Hematopoietic multipotent progenitor cell (in vitro differentiated cells): ENCODE measurements around the gene PGD. TPM values are rescaled to one million over a fixed set of nuclear protein-coding genes. Genes with fewer than 3 reads are reported as not detected.
"Not testable (repeated sequence)": the region's sequence is repeated elsewhere in the genome, so short reads cannot be mapped to it uniquely, and the experiment has no call there.

ENCODE experiments used
- DNase-seq, 3 donors: peaks; one replicate each; pipeline ENCODE4 v3.0.0-alpha.2; 2011 to 2015; ENCODE audit warnings: low read depth in 2 of 3, low spot score in 2 of 3
- total RNA-seq: library from RNA; depleted of rRNA; stranded (reverse); fragments of >200 nt; gene quantifications from one replicate; pipeline ENCODE4 v1.2.3, GENCODE V29; 2012

Gene PGD
- total RNA-seq, 1 donor = 148 TPM

GRCh38 chr1:10398278-10398733 lies 558 bp upstream of the PGD start:
- DNase-seq = no peak

DNA sequence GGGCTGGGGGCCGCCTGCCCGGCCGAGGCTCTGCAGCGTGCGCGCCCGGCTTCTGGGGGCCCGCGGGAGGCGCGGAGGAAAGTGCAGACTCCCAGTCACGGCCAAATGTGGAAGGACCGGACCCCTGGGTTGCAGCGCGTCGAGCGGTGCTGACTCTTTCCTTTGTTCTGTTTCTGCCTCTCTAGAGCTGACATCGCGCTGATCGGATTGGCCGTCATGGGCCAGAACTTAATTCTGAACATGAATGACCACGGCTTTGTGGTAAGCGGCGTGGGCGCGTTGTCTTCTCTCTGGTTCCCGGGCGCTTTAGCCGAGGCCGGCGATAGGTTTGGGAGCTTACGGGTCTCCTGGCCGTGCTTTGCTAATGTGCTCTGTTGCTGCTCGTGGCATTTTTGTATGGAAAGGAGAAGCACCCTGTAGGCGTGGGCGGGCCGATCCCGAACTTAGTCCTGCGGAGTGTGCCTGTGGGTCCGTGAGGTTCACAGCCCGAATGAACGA lies 629 bp downstream of the PGD start:
- DNase-seq = no peak

GRCh38 chr1:10400013-10400412 lies 1.1 kb downstream of the PGD start:
- DNase-seq = no peak

DNA sequence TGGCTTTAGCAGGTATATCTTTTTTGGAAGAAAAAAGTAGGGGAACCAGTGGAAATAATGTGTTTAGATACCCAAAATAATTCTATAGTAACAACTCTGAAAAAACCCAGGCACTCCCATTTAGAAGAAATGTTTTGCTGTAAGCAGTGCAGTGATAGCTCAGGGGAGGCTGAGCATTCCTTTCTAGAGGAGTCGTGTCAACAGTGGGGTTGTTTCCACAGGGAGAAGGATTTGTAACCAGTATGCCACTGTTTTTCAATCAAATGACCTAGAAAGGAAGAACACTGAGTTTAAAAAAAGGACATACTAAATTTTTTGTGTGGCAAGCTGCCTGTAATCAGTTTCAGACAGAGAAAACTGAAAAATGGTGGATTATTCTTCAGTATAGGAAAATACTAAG lies 2.4 kb downstream of the PGD start:
- DNase-seq = no peak

DNA sequence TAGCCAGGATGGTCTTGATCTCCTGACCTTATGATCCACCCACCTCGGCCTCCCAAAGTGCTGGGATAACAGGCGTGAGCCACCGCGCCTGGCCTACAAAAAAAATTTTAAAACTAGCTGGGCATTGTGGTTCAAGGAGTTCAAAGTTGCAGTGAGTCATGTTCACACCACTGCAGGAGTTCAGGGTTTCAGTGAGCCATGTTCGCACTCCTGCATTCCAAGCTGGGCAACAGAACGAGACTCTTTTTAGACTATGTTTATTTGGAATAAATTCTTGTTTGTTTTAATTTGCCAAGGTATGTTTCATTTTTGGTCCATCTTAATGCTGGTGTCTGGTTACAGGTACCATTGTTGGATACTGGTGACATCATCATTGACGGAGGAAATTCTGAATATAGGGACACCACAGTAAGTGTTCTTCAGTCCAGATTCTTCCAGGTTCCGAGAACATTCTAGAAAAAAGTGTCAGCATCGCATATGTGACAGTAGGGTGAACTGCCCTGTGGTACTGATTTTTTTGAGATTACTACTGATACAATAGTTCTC lies 3.9 kb downstream of the PGD start:
- no peak for DNase-seq

DNA sequence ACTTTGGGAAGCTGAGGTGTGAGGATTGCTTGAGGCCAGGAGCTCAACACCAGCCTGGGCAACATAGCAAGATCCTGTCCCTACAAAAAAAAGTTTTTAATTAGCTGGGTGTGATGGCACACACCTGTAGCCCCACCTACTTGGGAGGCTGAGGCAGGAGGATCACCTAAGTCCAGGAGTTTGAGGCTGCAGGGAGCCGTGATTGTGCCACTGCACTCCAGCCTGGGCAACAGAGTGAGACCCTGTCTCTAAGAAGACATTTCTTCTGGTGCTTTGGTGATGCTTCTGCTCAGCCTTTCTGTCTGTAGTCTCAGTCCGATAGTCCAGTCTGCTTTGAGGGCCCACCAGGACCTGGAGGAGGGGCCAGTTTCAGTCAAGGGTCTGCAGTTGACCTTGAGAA lies 8.3 kb downstream of the PGD start:
- DNase-seq = no peak

DNA sequence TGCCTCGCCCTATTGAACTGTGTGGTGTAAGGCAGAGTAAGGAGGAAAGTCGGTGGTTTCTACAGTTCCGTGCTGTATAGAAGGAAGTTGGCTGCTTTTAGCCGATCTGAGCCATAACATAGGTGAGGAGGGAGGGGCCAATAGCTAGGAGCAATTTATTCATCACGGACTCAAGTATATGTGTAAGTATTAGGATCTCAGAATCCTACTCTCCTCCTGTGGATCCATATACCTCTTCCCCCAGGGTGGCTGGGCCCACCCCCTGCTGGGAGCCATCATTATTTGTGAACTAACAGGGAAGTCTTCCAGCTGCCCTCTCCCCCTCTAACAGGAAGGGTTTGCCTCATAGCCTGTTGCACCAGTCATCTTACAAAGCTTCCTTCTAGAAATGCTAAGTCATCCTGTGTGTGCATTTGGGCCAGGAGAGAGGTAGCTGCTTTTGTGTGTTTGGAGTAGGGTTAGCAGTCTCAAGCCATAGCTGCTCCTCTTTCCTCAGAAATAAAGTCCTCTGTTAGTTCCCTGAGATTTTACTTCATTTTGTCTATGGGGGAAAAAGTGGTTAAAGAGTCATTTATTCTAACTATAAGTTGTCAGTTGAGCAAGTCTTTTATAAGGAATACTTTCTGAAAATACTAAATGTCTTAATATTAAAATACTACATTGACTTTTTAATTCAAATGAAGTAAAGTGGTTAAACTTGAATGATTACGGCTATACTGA lies 16.5 kb downstream of the PGD start:
- DNase-seq = peak in 2 of 3 donors; percentile 86 to 93

DNA sequence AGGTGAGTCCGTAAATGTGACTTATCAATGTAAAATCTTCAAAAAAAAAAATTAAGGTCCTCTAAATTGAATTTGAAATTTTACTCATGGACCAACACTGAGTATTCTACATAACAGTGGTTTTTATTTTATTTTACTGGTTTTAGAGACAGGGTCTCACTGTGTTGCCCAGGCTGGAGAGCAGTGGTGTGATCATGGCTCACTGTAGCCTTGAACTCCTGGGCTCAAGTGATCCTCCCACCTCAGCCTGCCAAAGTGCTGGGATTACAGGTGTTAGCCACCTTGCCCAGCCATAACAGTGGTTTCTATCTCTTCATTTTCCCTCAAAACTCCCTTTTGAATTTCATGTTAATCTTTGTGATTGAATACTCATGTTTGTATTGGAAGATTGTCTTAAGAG lies 17.1 kb downstream of the PGD start:
- not testable (repeated sequence) for DNase-seq

- not testable (repeated sequence) for DNase-seq
These were observed 19.9 kb downstream of the PGD start for GRCh38 chr1:10418741-10419140.

GRCh38 chr1:10419351-10419750 lies 20.5 kb downstream of the PGD start:
- no peak for DNase-seq

- no peak for DNase-seq
These were observed 22.8 kb downstream of the PGD start for GRCh38 chr1:10421637-10422036.

DNA sequence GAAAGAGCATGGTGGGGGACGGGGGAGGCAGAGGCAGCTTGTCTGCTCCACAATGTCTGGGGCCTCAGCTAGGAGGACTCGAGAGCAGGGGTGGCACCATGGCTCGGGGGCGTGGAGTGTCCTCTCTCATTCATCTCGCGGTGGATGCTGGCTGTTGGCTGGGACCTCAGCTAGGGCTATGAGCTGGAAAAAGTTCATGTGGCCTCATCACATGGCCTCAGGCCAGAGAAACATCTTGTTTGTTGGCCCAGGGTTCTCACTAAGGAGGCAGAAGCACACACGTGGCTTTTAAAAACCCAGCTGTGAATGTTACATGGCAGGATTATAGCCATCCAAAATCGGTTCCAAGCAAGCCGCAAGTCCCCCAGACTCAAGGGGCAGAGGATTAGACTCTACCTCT lies 25.2 kb downstream of the PGD start:
- DNase-seq = no peak

DNA sequence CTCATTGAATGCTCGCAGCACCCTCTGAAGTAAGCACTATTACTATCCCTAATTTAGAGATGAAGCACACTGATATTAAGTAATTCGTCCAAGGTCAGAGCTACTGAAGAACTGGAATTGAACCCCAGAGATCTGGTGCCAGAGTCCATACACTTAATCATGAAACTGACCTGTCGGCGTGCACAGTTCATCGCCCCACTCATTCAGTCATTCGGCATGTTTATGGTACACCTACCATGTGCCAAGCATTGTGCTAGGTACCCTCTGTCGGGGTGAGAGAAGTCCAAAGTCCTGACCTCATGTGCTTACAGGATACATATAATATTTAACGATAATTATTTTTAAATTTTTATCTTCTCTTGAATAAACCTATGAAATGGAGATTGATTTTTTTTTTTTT lies 25.8 kb downstream of the PGD start:
- no peak for DNase-seq

GRCh38 chr1:10425826-10426534 lies 27.1 kb downstream of the PGD start:
- DNase-seq = peak in 1 of 3 donors; percentile 27

DNA sequence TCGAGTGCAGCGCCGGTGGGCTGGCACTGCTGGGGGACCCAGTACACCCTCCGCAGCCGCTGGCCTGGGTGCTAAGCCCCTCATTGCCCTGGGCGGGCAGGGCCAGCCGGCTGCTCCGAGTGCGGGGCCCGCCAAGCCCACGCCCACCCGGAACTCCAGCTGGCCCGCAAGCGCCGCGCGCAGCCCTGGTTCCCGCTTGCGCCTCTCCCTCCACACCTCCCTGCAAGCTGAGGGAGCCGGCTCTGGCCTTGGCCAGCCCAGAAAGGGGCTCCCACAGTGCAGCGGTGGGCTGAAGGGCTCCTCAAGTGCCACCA lies 27.6 kb downstream of the PGD start:
- DNase-seq = not testable (repeated sequence)

DNA sequence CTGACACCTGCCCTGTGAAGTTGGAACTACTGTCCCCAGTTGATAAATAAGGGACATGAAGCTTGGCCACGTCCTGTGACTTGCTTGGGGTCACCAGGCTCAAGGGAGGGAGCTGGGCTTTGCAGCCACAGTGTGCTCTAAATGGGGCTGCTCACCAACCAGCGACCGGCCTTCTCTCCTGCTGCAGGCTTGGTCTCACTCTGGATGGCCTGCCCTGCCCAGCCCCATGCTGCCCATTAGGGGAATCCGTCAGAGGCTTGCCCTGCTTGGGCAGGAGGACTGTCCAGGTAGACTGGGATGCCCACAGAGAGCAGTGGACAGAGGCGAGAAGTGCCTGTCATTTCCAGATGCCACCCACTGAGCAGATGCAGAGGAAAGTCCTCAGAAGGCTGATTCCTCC lies 30.1 kb downstream of the PGD start:
- no peak for DNase-seq

DNA sequence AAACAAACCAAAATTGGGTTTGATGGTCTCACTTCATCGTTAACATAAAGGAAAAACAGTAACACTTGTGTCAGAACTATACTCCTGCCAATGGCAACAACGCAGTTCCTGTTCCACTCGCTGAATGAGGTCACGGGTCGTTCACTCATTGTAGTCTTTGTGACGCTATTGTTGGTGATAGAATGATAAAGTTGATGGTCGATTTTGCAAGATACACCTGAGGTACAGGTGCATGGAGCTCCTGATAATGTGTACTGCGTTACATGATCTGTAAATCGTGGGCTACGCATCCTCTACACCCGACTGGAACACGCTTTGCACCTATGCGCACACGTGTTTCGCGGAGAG lies 31.0 kb downstream of the PGD start:
- DNase-seq = peak in 2 of 3 donors; percentile 17 to 29

DNA sequence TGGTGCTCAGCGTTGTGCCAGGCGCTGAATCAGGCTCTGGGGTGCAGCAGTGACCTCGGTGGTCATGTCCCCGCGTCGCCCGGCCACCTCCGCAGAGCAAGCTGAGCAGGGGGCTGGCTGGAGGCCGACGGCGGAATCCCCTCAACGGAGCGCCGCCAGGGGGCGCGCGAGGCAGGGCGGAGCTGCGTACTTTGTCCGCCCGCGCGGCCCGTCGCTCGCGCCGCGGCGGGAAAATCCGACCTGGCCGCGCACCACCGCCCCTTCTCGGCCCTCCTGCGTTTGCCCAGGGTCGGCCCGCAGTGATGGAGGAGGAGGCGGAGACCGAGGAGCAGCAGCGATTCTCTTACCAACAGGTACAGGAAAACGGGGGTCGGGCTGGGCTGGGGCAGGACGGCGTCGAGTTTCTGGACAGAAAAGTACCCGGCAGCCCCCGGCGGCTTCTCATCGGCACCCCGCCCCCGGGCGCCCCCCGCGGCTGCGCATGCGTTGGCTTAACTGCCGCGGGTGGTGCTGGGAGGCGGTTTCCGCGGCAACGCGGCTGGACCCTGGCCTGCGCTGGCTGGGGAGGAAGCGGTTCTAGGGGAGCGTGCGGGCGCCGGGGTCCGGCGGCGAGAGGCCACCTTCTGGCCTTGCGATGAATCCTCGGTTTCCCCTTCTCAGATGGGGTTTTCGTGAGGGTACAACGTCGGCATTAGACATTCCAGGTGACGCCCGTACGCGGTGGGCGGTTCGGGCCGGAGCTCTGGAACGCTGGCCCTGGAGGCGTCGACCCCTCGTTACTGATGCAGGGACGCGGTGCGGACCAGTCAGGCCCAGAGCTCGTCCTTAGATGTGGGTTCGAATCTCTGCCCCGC lies 31.6 kb downstream of the PGD start, which contains the start of gene CENPS:
TSS of gene CENPS (plus strand) at position 218 of the 854 bp plus-strand sequence. CDS start at position 303, 85 bp downstream.
- peak; percentile 88 to 95 (median 94) for DNase-seq

DNA sequence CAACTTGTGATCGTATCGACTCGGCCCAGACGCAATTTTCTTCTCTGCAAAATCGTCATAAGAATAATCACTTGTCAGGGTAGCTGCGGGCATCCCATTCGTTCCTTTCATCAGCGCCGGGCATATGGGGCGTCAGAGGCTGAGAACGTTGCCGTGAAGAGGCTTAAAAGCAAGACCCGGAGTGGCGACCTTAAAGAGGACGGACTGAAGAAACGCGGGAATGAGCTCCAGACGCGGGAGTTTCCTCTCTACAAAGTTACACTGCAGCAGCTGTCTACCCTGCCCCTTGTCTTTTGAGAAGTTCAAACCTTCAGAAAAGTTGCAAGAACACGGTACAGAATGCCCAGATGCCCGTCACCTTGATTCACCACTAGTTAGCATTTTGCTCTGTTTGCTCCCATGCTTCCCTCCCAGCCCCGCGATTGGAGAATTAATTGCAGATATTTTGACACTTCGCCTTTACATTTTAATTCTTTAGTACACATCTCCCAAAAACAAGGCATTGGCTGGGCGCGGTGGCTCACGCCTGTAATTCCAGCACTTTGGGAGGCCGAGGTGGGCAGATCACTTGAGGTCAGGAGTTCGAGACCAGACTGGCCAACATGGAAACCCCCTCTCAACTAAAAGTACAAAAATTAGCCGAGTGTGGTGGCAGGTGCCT lies 32.3 kb downstream of the PGD start:
- DNase-seq = peak in 1 of 3 donors; percentile 43

- DNase-seq = no peak
These were observed 34.2 kb downstream of the PGD start for GRCh38 chr1:10432910-10433700.
